GM21360 (cell line): Measurements from ENCODE around the gene REC8.
"Not testable (repeated sequence)": the region's sequence is repeated elsewhere in the genome, so short reads cannot be mapped to it uniquely, and the experiment has no call there.

Source experiments
- ATAC-seq: cut with Tn5 transposase; IDR thresholded peaks from one replicate; pipeline ENCODE4 v1.9.1; 2021; ENCODE audit warnings: mild to moderate bottlenecking, moderate library complexity; ENCODE audit not compliant: unreplicated experiment

Gene REC8

DNA sequence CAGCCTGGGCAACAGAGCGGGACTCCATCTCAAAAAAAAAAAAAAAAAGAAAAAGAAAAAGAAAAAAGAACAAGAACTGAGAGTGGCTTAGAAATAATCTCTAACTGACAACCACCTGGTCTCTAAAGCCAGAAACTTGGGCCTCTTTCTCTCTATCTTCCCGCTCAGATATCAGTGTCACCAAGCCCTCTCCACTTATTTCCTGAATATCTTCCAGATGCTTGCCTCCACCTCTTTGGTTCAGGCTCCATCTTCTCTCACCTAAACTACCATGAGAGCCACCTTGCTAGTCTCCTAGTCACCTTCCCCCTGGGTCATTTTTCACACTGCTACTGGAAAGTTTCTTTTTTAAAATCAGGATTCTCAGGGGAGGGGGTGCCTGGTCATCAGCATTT is 25.2 kb downstream of the REC8 start:
- no peak for ATAC-seq

- no peak for ATAC-seq
Measured at GRCh38 chr14:24198814-24199524, 27.1 kb downstream of the REC8 start.

- not testable (repeated sequence) for ATAC-seq
Measured at GRCh38 chr14:24202538-24202937, 30.7 kb downstream of the REC8 start.

DNA sequence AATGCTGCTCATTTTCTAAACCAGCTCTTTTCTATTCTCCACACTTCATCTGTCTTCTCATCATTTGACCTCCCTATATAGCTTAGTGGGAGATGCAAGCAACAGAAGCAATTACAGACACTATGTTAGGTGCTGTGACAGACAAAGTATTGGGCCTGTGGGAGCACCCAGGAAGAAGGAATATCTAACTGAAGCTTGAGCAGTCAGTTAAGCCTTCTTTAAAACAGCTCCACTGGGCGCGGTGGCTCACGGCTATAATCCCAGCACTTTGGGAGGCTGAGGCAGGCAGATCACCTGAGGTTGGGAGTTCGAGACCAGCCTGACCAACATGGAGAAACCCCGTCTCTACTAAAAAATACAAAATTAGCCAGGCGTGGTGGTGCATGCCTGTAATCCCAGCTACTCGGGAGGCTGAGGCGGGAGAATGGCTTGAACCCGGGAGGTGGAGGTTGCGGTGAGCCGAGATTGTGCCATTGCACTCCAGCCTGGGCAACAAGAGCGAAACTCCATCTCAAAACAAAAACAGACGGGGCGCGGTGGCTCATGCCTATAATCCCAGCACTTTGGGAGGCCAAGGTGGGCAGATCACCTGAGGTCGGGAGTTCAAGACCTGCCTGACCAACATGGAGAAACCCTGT is 31.5 kb downstream of the REC8 start:
- ATAC-seq = not testable (repeated sequence)

GRCh38 chr14:24204163-24205146 is 32.6 kb downstream of the REC8 start:
- ATAC-seq = no peak

- ATAC-seq = no peak
Measured at GRCh38 chr14:24206260-24207103, 34.6 kb downstream of the REC8 start.

DNA sequence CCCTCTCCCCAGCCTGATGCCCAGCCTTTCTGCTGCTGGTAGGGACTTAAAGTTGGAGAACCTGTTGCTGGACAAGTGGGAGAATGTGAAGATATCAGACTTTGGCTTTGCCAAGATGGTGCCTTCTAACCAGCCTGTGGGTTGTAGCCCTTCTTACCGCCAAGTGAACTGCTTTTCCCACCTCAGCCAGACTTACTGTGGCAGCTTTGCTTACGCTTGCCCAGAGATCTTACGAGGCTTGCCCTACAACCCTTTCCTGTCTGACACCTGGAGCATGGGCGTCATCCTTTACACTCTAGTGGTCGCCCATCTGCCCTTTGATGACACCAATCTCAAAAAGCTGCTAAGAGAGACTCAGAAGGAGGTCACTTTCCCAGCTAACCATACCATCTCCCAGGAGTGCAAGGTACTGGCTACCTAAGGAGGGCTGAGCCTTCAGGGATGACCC is 35.2 kb downstream of the REC8 start:
- no peak for ATAC-seq

DNA sequence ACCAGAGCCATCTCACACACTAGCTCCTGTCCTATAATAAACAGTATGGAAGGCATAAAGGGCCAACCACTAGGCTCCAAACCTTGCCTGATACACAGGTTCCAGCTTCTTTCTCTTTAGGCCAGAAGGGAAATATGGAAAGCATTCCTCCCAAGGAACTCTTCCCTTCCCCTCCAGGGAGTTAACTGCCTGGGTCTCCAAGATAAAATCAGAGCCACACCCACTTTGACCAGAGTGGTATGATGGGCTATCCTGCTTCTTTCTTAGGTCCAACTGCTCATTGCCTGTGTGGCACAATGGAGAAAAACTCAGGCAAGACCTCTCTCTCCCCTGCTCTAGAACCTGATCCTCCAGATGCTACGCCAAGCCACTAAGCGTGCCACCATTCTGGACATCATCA is 35.7 kb downstream of the REC8 start:
- no peak for ATAC-seq

- no peak for ATAC-seq
Measured at GRCh38 chr14:24211311-24211710, 39.4 kb downstream of the REC8 start.

DNA sequence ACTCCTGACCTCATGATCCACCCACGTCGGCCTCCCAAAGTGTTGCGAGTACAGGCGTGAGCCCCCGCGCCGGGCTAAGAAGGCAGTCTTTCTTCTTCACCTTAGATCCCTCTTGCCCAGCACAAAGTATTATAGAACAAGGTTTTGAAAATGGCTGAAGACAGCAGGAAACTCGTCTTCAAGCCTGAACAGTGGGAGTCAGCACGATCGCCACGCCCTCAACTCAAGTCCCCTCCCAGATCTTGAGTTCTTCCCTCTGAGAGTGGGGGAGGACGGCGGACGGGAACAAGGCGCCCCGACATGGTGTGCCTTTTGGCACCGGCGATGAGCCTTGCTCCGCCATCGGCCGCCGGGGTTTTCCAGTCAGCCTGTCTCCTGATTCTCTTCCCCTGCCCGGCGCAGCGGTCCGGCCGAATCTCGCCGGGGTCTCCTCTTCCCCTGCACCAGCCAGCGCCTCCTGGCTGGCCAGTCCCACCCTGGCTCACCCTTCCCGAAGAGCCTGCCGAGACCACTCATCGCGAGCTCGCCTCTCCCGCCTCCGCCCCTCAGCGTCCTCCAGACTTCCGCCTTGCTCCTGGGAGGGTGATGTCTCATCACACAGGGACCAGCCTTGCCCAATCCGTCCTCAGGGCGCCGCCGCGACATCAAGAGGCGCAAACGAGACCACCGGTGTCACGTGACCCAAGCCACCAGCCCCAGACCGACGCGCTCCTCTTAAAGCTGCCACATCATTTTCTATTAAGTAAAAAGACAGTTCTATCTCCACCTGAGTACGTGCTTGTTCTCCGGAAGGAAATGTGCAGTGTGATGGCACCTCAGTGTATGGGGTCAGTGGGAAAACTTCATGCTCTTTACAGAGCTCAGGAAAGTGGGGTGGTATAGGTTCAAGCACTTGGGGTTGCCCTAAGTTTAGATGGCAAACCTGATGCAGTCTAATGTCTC is 41.3 kb downstream of the REC8 start, which contains the start of gene CHMP4A:
TSS of gene CHMP4A (minus strand) at position 565 of the 942 bp plus-strand sequence. CDS start at position 516, 49 bp downstream.
- ATAC-seq = peak; percentile 72

DNA sequence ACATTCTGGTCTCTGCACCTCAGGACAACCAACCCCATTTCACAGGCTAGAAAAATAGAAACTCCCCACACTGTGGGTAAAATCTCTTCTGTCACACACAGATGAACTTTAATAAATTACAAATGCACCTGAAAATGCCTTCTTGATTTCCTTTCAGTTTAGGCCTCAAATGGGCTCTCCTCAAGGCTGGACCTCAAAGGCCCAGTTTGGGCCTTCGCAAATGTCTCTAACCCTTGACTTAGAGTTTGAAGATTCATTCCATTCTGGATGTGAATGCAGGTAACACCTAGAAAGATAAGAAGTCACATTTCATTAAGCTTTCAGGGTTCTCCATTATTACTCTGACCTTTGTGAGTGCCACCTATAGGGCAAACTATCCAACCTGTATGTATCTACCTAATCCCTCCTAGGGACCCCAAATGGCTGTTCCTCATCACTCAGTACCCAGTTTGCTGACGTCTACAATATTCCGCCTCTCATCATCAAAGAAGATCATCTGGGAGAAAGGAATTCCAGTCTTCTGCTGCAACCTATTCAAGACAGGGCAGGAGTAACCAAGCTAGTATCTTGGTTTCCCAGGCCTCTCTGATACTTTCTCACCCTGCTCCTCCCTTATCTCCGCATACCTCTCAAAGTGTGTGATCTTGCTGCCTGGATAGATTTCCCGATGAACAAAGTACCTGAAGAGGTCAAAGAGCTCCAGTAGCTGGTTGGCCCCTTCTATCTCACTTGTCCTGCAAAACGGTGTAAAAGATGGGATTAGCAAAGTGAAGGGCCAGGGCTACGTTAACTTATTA is 42.2 kb downstream of the REC8 start:
- ATAC-seq = no peak

DNA sequence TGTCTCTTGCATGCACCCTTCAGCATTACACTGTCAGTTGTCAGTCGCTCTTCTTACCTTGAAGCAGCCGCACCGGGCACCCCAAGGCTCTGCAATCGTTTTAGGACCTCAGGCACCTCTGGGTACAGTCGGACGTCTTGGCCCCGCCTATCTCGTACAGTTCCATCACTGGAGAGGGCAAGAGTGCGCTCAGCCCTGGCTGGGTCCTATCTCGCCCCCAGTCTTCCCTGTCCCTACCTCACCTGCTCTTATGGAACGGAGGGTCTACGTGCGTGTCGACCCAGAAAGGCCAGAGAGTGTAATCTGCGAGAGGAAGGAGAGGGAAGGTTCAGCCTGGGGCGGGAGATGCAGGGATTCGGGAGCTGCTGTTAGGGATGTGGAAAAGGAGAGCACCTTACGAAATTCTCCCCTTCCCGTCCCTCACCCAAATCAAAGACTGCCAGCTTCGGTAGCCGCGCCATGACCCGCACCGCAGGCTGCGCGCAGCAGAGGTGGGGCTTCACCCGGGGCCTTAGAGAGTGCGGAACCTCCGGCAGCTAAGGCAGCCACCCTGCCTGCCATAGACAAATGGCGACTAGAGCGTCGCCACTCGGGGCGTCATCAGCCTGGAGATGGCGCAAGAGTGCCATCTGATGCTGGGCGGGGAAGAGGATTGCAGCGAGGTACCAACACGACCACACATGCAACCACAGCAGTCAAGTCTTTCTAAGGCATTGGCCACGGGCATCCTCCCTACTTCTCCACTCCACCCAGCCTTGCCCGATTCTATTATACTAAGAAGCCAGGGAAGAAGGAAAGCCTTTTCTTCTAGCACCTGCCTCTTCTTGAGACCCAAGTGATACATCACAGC is 43.8 kb downstream of the REC8 start, which contains the start of gene MDP1:
TSS of gene MDP1 (minus strand) at position 572 of the 850 bp plus-strand sequence. CDS start at position 461, 111 bp downstream.
- peak; percentile 66 for ATAC-seq

- no peak for ATAC-seq
Measured at GRCh38 chr14:24216345-24216699, 44.4 kb downstream of the REC8 start.

DNA sequence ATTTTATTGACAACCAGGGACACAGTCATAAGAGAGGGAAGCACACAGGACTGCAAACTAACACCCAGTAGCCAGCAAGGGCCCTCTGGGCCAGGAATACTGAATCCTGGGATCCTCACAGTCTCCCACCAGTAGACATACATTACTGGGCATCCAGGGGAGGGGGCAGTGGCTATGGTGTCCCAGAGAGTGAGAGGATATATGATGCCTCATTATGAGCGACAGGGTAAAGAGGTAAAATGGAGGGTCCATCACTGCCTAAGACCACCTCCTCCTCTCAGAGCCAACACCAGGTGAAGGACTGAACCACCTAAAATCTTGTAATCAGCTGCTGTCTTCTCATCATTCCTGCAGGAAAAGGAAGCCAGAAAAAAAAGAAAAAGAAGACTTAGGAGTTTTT is 45.0 kb downstream of the REC8 start:
- ATAC-seq = not testable (repeated sequence)

DNA sequence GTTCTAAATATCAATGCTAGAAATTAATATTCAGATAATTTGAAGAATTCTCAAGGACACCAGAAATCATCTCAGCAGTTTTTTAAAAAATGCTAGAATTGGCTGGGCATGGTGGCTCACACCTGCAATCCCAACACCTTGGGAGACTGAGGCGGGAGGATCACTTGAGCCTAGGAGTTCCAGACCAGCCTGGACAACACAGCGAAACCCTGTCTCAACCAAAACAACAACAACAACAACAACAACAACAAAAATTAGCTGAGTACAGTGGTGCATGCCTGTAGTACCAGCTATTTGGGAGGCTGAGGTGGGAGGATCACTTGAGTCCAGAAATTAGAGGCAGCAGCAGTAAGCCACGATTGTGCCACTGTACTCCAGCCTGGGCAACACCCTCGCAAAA is 47.2 kb downstream of the REC8 start:
- ATAC-seq = no peak

GRCh38 chr14:24219521-24219920 is 47.6 kb downstream of the REC8 start:
- ATAC-seq = no peak

DNA sequence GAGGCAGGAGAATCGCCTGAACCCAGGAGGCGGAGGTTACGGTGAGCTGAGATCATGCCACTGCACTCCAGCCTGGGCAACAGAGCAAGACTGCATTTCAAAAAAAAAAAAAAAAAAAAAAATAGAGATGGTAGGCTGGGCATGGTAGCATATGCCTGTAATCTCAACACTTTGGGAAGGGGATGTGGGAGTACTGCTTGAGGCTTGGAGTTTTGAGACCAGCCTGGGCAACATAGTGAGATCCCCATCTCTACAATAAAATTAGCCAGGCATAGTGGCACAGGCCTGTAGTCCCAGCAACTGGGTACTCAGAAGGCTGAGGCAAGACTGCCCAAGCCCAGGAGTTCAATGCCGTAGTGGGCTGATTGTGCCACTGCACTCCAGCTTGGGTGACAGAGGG is 51.1 kb downstream of the REC8 start:
- not testable (repeated sequence) for ATAC-seq
